SK-N-SH treated with all-trans-retinoic acid at 6 μM for 48 hours (cell line): ENCODE data around the gene KLF11.

Experiments
- ATAC-seq: fragments of 200-7000 bp; cut with Tn5 transposase; 3 replicates; pipeline ENCODE4 v1.9.1; 2020; ENCODE audit warnings: mild to moderate bottlenecking, moderate library complexity
- ARNTL ChIP-seq: fragments of 450-650 bp; formaldehyde crosslinking; IDR thresholded peaks from 2 replicates; pipeline ENCODE4 v1.5.0; 2020; ENCODE audit warnings: low read depth, mild to moderate bottlenecking, moderate library complexity, borderline replicate concordance
- CSDC2 ChIP-seq: fragments of 250-450 bp; sonication (Bioruptor Pico); IDR thresholded peaks from 2 replicates; pipeline ENCODE4 v1.5.0; 2020; ENCODE audit warnings: mild to moderate bottlenecking, moderate library complexity
- ESRRG ChIP-seq: fragments of 250-450 bp; sonication (Bioruptor Pico); IDR thresholded peaks from 2 replicates; pipeline ENCODE4 v1.6.1; 2021; ENCODE audit warnings: mild to moderate bottlenecking
- ISL1 ChIP-seq: fragments of 250-450 bp; sonication (Bioruptor Pico); IDR thresholded peaks from 2 replicates; pipeline ENCODE4 v2.1.2; 2022; ENCODE audit warnings: mild to moderate bottlenecking, moderate library complexity
- OSR1 ChIP-seq: fragments of 250-450 bp; sonication (Bioruptor Pico); IDR thresholded peaks from 2 replicates; pipeline ENCODE4 v1.8.0; 2022; ENCODE audit warnings: moderate library complexity, mild to moderate bottlenecking, inconsistent platforms
- PPARA ChIP-seq: fragments of 250-450 bp; sonication (Bioruptor Pico); IDR thresholded peaks from 2 replicates; pipeline ENCODE4 v1.5.0; 2020; ENCODE audit warnings: mild to moderate bottlenecking, borderline replicate concordance
- TCF4 ChIP-seq: fragments of 250-450 bp; sonication (Bioruptor Pico); IDR thresholded peaks from 2 replicates; pipeline ENCODE4 v1.8.0; 2021; ENCODE audit warnings: mild to moderate bottlenecking, moderate library complexity, borderline replicate concordance
- TOX ChIP-seq: fragments of 250-450 bp; sonication (Bioruptor Pico); IDR thresholded peaks from 2 replicates; pipeline ENCODE4 v1.8.0; 2021; ENCODE audit warnings: mild to moderate bottlenecking, moderate library complexity, borderline replicate concordance
- ZFP3 ChIP-seq: fragments of 250-450 bp; sonication (Bioruptor Pico); IDR thresholded peaks from 2 replicates; pipeline ENCODE4 v1.5.0; 2020; ENCODE audit warnings: mild to moderate bottlenecking, moderate library complexity
- ZFP30 ChIP-seq: fragments of 450-650 bp; formaldehyde crosslinking; IDR thresholded peaks from 2 replicates; pipeline ENCODE4 v1.5.0; 2022; ENCODE audit warnings: mild to moderate bottlenecking, moderate library complexity
- ZNF565 ChIP-seq: fragments of 450-650 bp; formaldehyde crosslinking; conservative IDR thresholded peaks from 2 replicates; pipeline ENCODE4 v1.5.0; 2020; ENCODE audit warnings: low read depth, mild to moderate bottlenecking, moderate library complexity
- ZNF70 ChIP-seq: fragments of 450-650 bp; formaldehyde crosslinking; IDR thresholded peaks from 2 replicates; pipeline ENCODE4 v1.5.0; 2020; ENCODE audit warnings: mild to moderate bottlenecking, moderate library complexity
- ZNF8 ChIP-seq: fragments of 450-650 bp; formaldehyde crosslinking; IDR thresholded peaks from 2 replicates; pipeline ENCODE4 v1.5.0; 2020; ENCODE audit warnings: mild to moderate bottlenecking, moderate library complexity
- TF ChIP-seq, protein P1 (sequence below): fragments of 250-450 bp; sonication (Bioruptor Pico); IDR thresholded peaks from 2 replicates; pipeline ENCODE4 v1.8.0; 2020; ENCODE audit warnings: mild to moderate bottlenecking, moderate library complexity, borderline replicate concordance
- TF ChIP-seq, protein P2 (sequence below): fragments of 250-450 bp; sonication (Bioruptor Pico); IDR thresholded peaks from 2 replicates; pipeline ENCODE4 v1.8.0; 2021; ENCODE audit warnings: low read depth, mild to moderate bottlenecking, moderate library complexity, borderline replicate concordance
- TF ChIP-seq, protein P3 (sequence below): fragments of 250-450 bp; sonication (Bioruptor Pico); IDR thresholded peaks from 2 replicates; pipeline ENCODE4 v1.5.0; 2020; ENCODE audit warnings: mild to moderate bottlenecking, moderate library complexity
- TF ChIP-seq, protein P4 (sequence below): fragments of 250-450 bp; sonication (Bioruptor Pico); IDR thresholded peaks from 2 replicates; pipeline ENCODE4 v1.5.1; 2020; ENCODE audit warnings: low read depth, mild to moderate bottlenecking, moderate library complexity

Gene KLF11

DNA sequence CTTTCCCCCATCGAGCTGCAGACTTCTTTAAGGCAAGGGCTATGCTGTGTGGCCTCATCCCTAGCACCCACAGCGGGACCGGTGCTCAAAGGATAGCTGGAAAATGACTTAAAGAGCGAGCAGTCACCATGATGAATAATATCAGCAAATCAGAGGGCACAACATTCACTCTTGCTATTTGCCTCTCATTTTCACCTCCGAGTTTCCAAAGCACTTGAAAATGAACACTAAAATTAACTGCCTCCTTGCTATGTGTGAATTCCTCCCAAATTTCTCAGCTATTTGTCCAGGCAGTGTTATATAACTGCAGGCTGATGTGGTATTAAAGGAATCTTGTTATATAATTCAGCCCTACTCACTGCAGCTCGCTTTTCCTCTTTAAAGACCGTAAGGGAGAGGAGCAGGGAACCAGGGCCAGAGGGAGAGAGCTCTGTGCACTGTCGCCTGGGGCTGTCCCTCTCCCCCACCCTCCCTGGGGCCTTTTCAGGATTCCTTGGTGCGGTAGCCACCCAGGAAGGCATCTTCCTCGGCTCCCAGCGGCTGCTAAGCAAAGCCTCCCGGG is 35.4 kb downstream of the KLF11 start:
- peak; percentile 48 for ATAC-seq

DNA sequence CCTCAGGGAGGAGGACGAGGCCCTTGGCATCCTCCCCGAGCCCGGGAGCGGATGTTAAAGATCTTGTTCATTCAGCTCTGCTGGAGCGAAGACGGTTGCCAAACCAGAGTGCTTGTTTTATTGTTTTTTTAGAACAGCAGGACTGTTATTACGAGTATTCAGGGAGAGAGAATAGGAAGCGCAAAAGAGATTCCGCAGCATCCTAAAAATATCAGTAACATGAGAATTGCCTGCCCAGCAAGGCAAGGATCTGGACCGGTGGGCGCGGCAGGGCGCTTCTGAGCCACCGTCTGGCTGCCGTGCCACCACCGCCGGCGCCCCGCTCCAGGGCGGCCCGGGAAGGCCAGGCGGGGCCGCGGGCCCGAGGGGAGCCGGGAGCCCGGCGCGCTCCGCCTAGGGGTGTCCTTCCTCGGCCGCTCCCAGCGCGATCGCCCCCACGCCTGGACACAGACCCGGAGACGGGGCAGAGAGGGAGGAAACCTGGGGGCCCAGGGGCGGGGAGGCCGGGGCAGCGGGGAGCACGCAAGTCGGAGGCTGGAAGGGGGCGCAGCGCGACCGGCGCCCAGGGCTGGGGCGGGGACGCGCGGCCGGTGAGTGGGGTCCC is 36.0 kb downstream of the KLF11 start:
- TF ChIP-seq OSR1 (no peak), TOX (no peak)
- peak; percentile 67 for ATAC-seq

More for the DNA sequence above, 35.4 kb downstream of the KLF11 start:
- TF ChIP-seq ZFP30 (CRISPR knock-in tag) (no peak), ZNF70 (CRISPR knock-in tag) (no peak), OSR1 (no peak), ZNF565 (CRISPR knock-in tag) (no peak), CSDC2 (no peak), ZNF8 (CRISPR knock-in tag) (no peak), TOX (no peak), PPARA (CRISPR knock-in tag) (no peak)
- TF ChIP-seq, protein P1, sequence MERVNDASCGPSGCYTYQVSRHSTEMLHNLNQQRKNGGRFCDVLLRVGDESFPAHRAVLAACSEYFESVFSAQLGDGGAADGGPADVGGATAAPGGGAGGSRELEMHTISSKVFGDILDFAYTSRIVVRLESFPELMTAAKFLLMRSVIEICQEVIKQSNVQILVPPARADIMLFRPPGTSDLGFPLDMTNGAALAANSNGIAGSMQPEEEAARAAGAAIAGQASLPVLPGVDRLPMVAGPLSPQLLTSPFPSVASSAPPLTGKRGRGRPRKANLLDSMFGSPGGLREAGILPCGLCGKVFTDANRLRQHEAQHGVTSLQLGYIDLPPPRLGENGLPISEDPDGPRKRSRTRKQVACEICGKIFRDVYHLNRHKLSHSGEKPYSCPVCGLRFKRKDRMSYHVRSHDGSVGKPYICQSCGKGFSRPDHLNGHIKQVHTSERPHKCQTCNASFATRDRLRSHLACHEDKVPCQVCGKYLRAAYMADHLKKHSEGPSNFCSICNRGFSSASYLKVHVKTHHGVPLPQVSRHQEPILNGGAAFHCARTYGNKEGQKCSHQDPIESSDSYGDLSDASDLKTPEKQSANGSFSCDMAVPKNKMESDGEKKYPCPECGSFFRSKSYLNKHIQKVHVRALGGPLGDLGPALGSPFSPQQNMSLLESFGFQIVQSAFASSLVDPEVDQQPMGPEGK (CRISPR knock-in tag) = no peak
- TF ChIP-seq, protein P2, sequence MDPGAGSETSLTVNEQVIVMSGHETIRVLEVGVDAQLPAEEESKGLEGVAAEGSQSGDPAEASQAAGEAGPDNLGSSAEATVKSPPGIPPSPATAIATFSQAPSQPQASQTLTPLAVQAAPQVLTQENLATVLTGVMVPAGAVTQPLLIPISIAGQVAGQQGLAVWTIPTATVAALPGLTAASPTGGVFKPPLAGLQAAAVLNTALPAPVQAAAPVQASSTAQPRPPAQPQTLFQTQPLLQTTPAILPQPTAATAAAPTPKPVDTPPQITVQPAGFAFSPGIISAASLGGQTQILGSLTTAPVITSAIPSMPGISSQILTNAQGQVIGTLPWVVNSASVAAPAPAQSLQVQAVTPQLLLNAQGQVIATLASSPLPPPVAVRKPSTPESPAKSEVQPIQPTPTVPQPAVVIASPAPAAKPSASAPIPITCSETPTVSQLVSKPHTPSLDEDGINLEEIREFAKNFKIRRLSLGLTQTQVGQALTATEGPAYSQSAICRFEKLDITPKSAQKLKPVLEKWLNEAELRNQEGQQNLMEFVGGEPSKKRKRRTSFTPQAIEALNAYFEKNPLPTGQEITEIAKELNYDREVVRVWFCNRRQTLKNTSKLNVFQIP (CRISPR knock-in tag) = no peak
- TF ChIP-seq, protein P3, sequence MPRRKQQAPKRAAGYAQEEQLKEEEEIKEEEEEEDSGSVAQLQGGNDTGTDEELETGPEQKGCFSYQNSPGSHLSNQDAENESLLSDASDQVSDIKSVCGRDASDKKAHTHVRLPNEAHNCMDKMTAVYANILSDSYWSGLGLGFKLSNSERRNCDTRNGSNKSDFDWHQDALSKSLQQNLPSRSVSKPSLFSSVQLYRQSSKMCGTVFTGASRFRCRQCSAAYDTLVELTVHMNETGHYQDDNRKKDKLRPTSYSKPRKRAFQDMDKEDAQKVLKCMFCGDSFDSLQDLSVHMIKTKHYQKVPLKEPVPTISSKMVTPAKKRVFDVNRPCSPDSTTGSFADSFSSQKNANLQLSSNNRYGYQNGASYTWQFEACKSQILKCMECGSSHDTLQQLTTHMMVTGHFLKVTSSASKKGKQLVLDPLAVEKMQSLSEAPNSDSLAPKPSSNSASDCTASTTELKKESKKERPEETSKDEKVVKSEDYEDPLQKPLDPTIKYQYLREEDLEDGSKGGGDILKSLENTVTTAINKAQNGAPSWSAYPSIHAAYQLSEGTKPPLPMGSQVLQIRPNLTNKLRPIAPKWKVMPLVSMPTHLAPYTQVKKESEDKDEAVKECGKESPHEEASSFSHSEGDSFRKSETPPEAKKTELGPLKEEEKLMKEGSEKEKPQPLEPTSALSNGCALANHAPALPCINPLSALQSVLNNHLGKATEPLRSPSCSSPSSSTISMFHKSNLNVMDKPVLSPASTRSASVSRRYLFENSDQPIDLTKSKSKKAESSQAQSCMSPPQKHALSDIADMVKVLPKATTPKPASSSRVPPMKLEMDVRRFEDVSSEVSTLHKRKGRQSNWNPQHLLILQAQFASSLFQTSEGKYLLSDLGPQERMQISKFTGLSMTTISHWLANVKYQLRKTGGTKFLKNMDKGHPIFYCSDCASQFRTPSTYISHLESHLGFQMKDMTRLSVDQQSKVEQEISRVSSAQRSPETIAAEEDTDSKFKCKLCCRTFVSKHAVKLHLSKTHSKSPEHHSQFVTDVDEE (CRISPR knock-in tag) = no peak
- TF ChIP-seq, protein P4, sequence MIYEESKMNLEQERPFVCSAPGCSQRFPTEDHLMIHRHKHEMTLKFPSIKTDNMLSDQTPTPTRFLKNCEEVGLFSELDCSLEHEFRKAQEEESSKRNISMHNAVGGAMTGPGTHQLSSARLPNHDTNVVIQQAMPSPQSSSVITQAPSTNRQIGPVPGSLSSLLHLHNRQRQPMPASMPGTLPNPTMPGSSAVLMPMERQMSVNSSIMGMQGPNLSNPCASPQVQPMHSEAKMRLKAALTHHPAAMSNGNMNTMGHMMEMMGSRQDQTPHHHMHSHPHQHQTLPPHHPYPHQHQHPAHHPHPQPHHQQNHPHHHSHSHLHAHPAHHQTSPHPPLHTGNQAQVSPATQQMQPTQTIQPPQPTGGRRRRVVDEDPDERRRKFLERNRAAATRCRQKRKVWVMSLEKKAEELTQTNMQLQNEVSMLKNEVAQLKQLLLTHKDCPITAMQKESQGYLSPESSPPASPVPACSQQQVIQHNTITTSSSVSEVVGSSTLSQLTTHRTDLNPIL (CRISPR knock-in tag) = no peak

DNA sequence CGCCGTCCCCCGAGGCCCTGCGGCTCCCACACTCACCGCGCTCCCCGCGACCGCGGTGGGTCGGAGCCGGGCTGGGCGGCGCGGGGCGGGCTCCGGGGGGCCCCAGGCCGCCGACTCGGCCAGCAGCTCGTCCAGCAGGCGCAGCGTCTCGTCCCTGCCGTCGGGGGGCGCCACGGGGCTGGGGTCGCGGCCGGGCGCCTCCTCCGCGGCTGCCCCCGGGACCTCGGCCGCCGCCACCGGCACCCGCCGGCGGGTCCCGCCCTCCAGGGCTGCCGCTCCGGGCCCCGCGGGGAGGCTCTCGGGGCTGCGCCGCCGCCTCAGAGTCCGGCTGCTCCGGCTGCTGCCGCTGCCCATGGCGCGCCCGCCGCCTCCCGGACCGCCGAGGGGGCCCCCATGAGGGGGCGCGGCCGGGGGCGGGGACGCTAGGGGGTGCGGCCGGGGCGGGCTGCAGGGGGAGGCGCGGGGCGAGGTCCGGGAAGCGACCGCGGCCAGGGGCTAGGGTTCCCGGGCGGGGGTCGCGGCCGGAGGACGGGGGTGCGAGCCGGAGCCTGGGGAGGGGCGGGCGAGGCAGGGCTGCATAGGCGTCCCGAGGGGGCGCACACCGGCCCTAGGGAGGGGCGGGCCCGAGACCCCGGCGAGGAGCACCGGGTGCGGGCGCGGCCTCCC is 36.7 kb downstream of the KLF11 start, which contains the start of gene CYS1:
Gene CYS1, minus strand, starts transcription at position 542 of the 666 bp plus-strand sequence. Its CDS starts 188 bp downstream, at position 354.
- peak; percentile 3 for ATAC-seq
- TF ChIP-seq ESRRG (CRISPR knock-in tag) (no peak), ZNF8 (CRISPR knock-in tag) (no peak), ARNTL (CRISPR knock-in tag) (no peak)

DNA sequence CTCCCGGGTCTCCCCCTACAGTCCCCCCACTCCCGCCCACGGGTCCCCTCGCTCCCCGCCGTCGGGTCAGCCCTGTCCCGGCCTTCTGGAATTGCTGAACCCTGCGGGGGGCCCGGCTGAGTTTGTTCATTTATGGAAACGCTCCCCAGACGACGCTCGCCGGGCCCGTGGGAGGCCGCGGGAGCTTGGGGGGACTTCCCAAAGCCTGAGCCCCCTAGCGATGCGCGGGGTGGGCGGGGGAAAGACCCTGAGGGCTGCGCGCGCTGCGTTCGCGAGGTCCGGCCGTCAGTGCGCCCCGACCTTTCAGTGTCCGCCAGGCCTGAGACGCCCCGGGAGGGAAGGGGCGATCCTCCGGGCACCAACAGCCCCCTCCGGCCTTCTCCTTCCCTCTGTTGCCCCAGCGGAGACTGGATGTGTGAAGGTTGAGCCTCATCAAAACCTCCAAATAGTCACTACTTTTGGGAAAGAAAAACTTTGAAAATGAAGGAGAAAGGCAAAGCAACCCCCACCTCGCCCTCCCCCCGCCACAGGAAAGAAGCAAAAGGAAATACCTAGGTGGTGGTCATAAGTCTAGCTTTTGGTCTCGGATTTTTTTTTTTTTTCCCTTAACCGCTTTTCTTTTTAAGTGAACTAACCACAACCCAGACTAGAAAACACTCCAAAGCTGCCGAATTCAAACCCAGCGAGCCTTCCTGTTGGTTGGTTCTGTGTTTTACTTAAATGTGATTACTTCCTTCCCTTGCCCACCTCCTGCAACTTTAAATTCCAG is 37.4 kb downstream of the KLF11 start:
- TF ChIP-seq ESRRG (CRISPR knock-in tag) (no peak), ZNF8 (CRISPR knock-in tag) (no peak), PPARA (CRISPR knock-in tag) (no peak), ZNF565 (CRISPR knock-in tag) (no peak), OSR1 (no peak), ZFP3 (CRISPR knock-in tag) (no peak)
- ATAC-seq = no peak

DNA sequence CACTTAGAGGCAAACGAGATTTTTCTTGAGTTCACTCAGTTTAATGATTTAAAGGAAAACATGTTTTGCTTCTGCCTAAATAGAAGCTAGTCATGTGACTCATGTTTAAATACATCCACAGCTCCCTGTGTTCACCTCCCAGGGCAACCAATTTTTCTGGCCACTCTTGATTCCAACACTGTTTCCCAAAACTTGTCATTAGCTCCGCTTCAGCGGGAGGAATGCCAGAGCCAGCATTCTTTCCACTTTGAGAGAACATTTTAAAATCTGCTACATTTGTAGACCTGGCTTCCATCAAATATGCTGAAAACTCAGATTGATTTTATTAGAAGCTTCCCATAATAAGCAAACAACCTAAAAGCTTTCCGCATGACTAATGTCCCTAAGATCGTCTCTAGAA is 39.7 kb downstream of the KLF11 start:
- peak; percentile 28 for ATAC-seq

More for the DNA sequence above, 39.7 kb downstream of the KLF11 start:
- peak; percentile 58 for TF ChIP-seq TCF4 (CRISPR knock-in tag)
- no peak for TF ChIP-seq ZNF70 (CRISPR knock-in tag)
- peak; percentile 96 for TF ChIP-seq ISL1 (CRISPR knock-in tag)
